IgD-negative memory B cell (primary cell): ENCODE measurements around the gene VSIR. TPM values are rescaled to one million over a fixed set of nuclear protein-coding genes. Genes with fewer than 3 reads are reported as not detected.

ENCODE experiments used
- H3K27ac Mint-ChIP-seq, 3 donors: one replicate each; pipeline ENCODE4 v1.8.0; 2020 to 2022; ENCODE audit warnings: mild to moderate bottlenecking in 3 of 3, mixed read lengths in 3 of 3, moderate library complexity in 1 of 3
- H3K27me3 Mint-ChIP-seq: one replicate; pipeline ENCODE4 v1.8.0; 2021; ENCODE audit warnings: mixed read lengths
- H3K36me3 Mint-ChIP-seq: one replicate; pipeline ENCODE4 v1.8.0; 2020; ENCODE audit warnings: mild to moderate bottlenecking, mixed read lengths
- H3K4me1 Mint-ChIP-seq, 3 donors: one replicate each; pipeline ENCODE4 v1.8.0; 2020 to 2022; ENCODE audit warnings: mixed read lengths in 3 of 3, mild to moderate bottlenecking in 1 of 3
- H3K4me3 Mint-ChIP-seq, 4 donors: one replicate each; pipeline ENCODE4 v1.8.0; 2020 to 2022; ENCODE audit warnings: mild to moderate bottlenecking in 4 of 4, mixed read lengths in 4 of 4, moderate library complexity in 3 of 4
- H3K9me3 Mint-ChIP-seq, 3 donors: one replicate each; pipeline ENCODE4 v1.8.0; 2020 to 2021; ENCODE audit warnings: mixed read lengths in 3 of 3, mild to moderate bottlenecking in 1 of 3
- polyA plus RNA-seq: library from polyadenylated mRNA; unstranded; fragments of 300-500 nt; fragmentation: Illumina TruSeq; gene quantifications from one replicate; pipeline ENCODE4 v1.2.3, GENCODE V29; 2021

The VSIR gene
- polyA plus RNA-seq, 1 donor from 2014 or later = 73.6 TPM

DNA sequence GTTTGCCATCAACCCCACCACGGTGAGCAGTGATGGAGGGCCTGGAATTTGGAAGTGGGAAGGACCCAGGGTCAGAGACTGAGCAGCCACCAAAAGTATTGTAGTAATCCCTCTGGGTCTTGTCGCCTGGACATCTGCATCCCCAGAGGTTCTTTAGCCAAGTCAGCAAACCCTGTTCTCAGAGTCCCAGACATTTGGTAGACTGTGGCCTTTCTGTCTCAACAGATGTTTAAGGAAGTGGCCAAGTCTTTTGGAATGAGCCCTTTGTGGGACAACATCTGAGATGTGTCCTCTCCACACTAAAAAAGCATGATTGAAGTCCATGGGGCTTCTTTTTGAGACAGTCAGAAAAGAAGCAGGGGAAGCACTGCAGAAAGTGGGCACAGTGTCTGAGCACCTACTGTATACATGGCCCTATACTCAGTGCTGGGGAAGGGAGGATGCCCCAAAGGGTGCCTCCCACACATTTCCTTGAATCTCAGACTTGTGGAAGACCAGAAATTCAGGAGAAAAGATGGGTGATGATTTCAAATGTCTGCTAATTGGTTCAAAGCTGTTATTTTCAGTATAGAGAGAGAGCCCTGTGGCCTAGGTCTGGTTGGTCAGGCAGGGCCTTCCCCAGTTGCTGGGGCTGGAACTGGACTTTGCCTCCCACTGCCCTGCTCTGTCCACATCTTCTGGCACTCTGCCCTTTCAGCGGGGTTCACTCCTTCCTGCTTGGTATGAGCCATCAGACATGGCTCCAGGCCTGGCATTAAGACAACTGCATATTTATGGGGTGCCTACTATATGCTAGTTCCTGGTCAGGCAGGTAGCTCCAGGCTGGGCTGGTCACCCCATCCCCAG lies 26.5 kb upstream of the VSIR start:
- Mint-ChIP-seq H3K4me1 (peaks cover 6 to 22% (median 9%) of the 10 kb centered on the region in 3 donors), H3K4me3 (no peak overlapping the region), H3K27ac (no peak overlapping the region), H3K36me3 (no peaks in the 10 kb centered on the region), H3K27me3 (no peaks in the 10 kb centered on the region), H3K9me3 (no peaks in the 10 kb centered on the region)

DNA sequence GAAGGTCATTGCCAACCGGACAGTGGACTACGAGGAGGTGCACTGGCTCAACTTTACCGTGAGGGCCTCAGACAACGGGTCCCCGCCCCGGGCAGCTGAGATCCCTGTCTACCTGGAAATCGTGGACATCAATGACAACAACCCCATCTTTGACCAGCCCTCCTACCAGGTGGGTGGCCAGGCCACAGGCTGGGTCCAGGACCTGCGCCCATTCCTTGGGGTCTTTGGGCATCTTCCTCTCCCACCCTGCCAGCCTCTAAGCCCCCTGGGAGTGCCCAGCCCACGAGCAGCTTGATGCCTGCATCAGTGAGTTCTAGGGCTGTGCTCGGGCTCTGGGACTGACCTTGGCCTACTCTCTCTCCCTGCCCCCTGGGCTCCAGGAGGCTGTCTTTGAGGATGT lies 25.8 kb upstream of the VSIR start:
- H3K4me1 Mint-ChIP-seq = peaks cover 6 to 20% (median 7%) of the 10 kb centered on the region in 3 donors

DNA sequence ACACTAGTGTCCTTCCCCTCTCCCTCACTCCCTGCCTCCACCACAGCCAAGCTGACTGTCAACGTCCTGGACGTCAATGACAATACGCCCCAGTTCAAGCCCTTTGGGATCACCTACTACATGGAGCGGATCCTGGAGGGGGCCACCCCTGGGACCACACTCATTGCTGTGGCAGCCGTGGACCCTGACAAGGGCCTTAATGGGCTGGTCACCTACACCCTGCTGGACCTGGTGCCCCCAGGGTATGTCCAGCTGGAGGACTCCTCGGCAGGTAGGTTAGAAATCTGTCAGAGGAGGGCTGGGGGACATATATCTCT lies 24.9 kb upstream of the VSIR start:
- H3K9me3 Mint-ChIP-seq = no peaks in the 10 kb centered on the region
- no peak overlapping the region for H3K27ac Mint-ChIP-seq
- peaks cover 6 to 18% (median 6%) of the 10 kb centered on the region in 3 donors for H3K4me1 Mint-ChIP-seq
- H3K27me3 Mint-ChIP-seq = no peaks in the 10 kb centered on the region
- H3K4me3 Mint-ChIP-seq = no peak overlapping the region
- H3K36me3 Mint-ChIP-seq = peaks cover 2% of the 10 kb centered on the region

More for the DNA sequence above, 25.8 kb upstream of the VSIR start:
- Mint-ChIP-seq H3K9me3 (no peaks in the 10 kb centered on the region), H3K4me3 (no peak overlapping the region), H3K27ac (no peak overlapping the region), H3K27me3 (no peaks in the 10 kb centered on the region), H3K36me3 (no peaks in the 10 kb centered on the region)

DNA sequence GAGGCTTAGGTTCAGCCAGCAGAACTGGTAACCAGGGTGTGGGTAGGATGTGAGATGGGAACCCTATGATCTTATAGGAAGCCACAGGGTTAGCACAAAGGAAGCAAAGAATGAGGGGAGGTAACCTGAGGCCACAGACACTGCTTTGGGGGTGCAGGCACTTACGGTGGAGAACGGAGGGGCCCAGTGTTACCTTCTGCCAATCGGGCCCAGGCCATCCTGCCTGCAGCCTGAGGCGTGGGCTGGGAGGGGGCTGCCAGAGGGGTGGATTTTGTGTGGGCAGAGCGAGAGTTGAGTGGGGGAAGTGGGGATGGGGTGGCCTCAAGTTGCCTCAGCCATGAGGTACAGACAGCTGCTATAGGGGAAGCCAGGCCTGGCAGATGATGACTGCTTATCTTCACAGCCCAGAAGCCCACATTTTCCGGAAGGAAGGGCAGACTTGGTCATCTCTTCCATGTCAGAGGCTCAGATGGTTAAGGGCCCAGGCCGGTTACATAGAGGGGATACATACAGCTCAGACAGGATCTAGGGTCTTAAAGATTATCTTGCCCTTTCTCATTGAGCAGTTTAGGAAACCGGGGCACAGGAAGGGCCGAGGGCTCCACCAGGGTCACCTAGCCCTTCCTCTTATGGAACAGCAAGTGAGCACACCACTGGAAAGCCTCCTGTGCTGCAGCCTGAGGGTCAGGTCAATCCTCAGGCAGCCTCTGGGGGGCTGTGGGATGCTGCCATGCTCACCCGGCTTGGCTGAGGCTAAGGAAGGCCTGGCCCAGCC lies 24.4 kb upstream of the VSIR start:
- Mint-ChIP-seq H3K4me1 (peaks cover 6 to 18% (median 6%) of the 10 kb centered on the region in 3 donors), H3K27ac (peak overlapping the region in 1 of 3 donors; percentile 8), H3K27me3 (no peaks in the 10 kb centered on the region), H3K9me3 (no peaks in the 10 kb centered on the region), H3K4me3 (no peak overlapping the region), H3K36me3 (peaks cover 2% of the 10 kb centered on the region)

DNA sequence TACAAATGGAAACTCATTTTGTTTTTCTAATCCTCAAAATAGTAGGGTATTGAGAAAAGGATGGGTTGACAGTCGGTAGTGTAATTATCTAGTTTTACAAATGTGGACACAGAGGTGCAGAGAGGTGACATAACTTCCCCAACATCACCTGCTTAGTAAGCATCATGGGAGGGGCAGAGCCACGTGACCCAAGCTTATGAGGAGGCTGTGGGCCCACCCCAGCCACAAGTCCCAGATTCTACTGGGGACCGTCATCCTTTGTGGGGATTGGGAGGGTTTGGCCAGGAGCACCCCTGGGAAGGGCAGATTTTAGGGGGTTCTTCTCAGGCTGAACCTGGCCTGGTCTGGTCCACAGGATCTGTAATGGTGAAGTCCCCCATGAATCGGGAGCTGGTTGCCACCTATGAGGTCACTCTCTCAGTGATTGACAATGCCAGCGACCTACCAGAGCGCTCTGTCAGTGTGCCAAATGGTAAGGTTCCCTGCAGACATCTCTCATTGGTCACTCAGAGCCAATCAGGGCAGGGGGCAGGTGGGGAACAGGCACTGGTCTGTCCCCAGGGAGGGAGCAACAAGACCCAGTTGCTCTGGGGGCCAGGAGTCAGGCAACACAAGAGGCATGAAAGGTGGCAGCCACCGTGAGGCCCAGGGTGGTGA lies 23.6 kb upstream of the VSIR start:
- peaks cover 2% of the 10 kb centered on the region for H3K36me3 Mint-ChIP-seq
- no peaks in the 10 kb centered on the region for H3K27me3 Mint-ChIP-seq
- H3K9me3 Mint-ChIP-seq = no peaks in the 10 kb centered on the region
- no peak overlapping the region for H3K27ac Mint-ChIP-seq
- H3K4me1 Mint-ChIP-seq = peaks cover 6 to 18% (median 6%) of the 10 kb centered on the region in 3 donors
- no peak overlapping the region for H3K4me3 Mint-ChIP-seq

DNA sequence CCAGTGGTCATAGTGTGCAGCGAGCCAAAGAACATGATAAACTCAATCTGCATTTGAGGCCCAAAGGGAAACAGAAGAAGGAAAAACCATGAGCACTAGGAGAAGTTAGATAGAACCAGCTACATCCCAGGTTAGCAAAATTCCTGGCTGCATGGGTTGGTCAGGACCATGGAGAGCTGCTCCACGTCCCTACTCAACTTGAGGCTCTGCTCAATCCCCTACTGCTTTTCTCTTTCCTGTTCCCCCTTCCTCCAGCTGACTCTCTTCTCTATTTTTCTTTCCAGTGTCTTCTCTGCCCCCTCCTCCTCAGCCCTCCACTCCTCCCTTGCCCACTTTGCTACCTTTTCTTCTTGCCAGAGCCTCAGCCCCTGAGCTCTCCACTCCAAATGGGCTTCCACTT lies 21.9 kb upstream of the VSIR start:
- Mint-ChIP-seq H3K27ac (no peak overlapping the region), H3K4me1 (peaks cover 8 to 15% (median 8%) of the 10 kb centered on the region in 3 donors), H3K4me3 (no peak overlapping the region), H3K9me3 (no peaks in the 10 kb centered on the region), H3K27me3 (peaks cover 4% of the 10 kb centered on the region), H3K36me3 (peaks cover 2% of the 10 kb centered on the region)

DNA sequence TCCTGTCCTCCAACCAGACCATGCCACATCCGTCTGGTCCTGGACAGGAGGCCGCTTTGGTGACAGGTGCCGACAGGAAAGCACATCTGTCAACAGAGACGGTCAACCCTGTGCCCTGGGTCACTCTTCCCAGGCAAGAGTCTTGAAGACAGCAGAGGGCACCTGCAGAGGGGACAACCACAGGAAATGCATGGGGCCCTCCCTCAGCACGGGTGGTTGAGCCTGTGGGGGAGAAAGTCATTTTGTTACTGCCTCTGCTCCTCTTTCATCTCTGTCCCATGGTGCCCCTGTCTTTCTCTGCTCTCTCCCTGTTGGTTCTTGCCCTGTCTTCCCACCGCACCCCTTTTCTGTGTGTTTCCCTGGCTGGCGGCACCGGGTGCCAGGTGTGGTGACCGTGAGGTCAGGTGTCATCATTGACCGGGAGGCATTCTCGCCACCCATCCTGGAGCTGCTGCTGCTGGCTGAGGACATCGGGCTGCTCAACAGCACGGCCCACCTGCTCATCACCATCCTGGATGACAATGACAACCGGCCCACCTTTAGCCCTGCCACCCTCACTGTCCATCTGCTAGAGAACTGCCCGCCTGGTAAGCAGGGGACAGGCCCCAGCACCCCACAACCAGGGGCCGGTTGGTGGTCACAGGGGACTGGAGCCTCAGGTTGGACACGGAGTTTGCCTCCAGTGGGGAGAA lies 17.6 kb upstream of the VSIR start:
- Mint-ChIP-seq H3K4me3 (peak overlapping the region; percentile 39 to 77 (median 52)), H3K36me3 (peaks cover 2% of the 10 kb centered on the region), H3K27ac (peak overlapping the region in 1 of 3 donors; percentile 63), H3K27me3 (peaks cover 5% of the 10 kb centered on the region), H3K9me3 (no peaks in the 10 kb centered on the region), H3K4me1 (peaks cover 8 to 12% (median 10%) of the 10 kb centered on the region in 3 donors)

DNA sequence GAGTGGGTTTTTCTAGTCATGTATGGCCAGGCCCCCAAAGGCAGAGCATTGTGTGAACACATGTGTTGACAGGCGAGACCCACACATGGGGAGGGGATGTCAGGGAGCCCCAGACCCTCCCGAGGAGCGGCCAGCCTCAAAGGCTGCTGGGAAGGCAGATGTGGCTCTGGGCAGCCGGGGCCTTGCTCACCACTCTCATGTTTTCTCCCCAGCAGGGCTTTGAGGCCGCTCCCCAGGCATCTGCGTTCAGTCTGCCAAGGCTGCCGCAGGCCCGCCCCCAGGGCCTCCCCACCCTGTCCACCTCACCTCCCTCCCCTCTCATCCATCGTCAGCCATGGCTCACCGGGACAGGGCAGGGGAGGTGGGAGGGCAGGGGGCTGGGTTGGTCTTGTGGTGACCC lies 16.6 kb upstream of the VSIR start:
- Mint-ChIP-seq H3K36me3 (peaks cover 2% of the 10 kb centered on the region), H3K4me1 (peaks cover 8 to 12% (median 10%) of the 10 kb centered on the region in 3 donors), H3K9me3 (no peaks in the 10 kb centered on the region), H3K4me3 (no peak overlapping the region), H3K27me3 (peaks cover 5% of the 10 kb centered on the region), H3K27ac (no peak overlapping the region)

DNA sequence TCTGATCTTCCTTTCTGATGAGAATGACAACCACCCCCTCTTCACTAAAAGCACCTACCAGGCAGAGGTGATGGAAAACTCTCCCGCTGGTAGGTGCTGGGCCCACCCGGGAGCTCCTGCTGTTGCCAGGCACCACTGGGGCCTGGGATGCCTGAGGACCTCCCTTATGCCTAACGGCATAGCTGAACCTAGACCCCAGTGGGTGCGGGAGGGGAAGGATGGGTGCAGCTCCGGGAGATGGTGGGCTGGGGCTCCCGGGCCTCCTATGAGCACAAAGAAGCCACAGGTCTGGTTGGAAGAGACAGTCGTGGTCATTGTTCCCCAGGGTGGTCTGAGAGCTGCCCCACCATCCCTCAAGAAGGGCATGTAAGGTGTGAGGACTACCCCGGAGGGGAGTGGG lies 15.6 kb upstream of the VSIR start:
- Mint-ChIP-seq H3K27ac (no peak overlapping the region), H3K36me3 (peaks cover 2% of the 10 kb centered on the region), H3K9me3 (no peaks in the 10 kb centered on the region), H3K4me3 (no peak overlapping the region), H3K4me1 (peaks cover 8 to 12% (median 10%) of the 10 kb centered on the region in 3 donors), H3K27me3 (peaks cover 5% of the 10 kb centered on the region)

DNA sequence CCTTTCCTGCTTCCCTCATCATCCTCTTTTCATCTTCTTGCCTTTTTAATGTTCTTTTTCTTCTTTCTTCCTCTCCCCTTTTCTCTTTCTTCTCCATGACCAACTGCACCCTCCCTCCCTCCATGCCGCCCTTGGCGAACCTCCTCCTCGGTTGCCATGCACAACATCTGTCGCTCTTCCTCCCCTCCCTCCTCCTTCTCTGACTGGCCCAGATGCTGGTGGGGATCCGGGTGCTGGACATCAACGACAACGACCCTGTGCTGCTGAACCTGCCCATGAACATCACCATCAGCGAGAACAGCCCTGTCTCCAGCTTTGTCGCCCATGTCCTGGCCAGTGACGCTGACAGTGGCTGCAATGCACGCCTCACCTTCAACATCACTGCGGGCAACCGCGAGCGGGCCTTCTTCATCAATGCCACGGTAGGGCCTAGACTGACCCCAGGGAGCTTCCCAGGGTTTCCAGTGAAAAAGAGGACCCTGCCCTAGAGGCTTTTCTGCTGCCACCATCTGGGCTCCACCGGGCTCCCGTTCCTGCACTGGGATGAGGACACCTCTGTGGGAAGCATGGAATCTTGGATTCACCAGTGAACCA lies 11.5 kb upstream of the VSIR start:
- Mint-ChIP-seq H3K4me3 (no peak overlapping the region), H3K27ac (peak overlapping the region in 1 of 3 donors; percentile 19), H3K9me3 (no peaks in the 10 kb centered on the region), H3K27me3 (peaks cover 1% of the 10 kb centered on the region), H3K4me1 (peaks cover 0 to 10% (median 4%) of the 10 kb centered on the region in 3 donors), H3K36me3 (no peaks in the 10 kb centered on the region)

DNA sequence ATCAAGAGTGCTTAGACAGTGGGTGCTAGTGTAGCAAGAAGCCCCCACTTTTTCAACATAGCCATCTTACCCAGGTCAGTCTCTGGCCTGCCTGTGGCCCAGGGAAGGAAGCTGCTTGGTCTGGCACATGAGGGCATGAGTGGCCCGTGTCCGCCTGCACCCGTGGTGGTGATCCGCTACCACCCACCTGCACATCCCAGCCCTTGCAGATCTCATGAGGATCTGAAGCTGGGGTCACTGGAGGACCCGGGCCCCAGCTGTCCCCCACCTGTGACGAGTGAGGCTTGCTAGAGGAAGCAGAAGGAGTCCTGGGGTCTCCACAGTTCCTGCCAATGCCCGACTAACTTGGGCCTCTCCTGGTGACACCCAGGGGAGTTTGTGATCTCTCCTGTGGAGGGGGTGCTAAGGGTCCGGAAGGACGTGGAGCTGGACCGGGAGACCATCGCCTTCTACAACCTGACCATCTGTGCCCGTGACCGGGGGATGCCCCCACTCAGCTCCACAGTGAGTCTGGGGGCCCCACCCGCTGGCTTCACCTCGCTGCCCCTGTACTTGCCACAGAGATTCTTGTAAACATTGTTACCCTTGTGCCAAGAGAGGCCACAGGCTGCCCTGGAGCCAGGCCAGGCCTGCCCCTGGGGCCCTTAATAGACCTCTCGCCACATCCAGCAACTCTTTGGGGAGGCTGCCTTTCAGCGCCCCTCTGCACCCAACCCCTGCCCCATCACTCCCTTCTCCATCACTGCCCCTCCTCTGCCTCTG lies 10.8 kb upstream of the VSIR start:
- no peaks in the 10 kb centered on the region for H3K9me3 Mint-ChIP-seq
- no peak overlapping the region for H3K4me3 Mint-ChIP-seq

DNA sequence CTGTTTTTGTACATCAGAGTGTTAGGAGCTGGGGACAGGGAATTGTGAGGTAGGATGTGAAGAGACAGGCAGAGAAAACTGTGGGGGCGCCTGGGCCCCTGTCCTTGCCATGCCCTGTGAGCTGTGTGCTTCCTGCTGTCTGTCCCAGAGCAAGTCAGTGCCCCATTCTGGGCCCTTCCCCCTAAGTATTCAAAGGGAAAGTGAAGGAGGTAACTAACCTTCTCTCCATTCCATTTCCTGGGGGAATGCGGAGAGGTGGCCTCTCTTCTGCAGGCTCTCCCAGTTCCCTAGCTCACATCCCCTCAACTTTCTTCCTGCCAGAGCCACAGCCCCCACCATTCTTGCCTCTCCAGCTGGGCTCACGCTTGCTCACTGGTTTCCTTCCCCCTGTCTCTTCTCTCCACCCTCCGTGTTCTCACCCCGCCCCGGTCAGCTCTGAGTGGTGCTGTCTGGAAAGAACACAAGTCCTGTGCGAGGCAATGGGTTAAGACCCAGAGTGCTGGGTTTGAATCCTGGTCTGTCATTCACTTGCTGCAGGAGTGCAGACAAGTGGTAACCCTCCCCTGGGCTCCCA lies 9.7 kb upstream of the VSIR start:
- H3K4me3 Mint-ChIP-seq = peak overlapping the region in 1 of 4 donors; percentile 26
- no peak overlapping the region for H3K27ac Mint-ChIP-seq

More for the DNA sequence above, 10.8 kb upstream of the VSIR start:
- Mint-ChIP-seq H3K27ac (peak overlapping the region in 1 of 3 donors; percentile 19), H3K27me3 (peaks cover 1% of the 10 kb centered on the region), H3K36me3 (no peaks in the 10 kb centered on the region), H3K4me1 (peaks cover 0 to 9% (median 0%) of the 10 kb centered on the region in 3 donors)

DNA sequence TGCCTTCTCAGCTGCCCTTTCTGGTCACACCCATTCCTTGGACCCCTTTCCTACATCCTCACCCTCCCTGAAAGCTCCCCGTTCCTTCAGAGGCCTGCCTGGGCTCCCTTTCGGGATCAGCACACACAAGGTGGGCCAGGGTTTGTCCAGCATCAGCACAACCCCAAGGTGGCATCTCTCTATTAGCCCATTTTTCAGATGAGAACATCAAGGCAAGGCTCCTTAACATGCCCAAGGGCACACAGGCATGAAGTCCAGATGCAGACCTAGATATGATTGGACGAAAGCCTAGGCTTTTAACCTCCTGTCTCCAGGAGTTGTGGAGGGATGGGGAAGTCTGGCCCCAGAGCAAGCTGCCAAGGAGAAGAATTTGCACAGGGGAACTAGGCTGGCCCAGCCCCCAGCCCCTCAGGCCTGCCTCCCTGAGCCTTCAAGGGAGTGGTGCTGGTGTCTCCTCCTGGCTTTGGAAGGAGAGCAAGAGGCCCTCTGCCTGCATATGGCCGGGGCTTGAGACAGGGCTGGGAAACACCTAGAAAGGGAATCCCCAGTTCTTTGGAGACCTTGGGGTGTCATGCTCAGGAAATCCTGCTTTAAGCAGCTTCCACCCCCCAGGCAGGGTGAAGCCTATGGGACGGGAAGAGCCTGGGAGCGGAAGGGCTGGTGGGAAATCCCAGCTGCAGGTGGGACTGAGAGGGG lies 9.0 kb upstream of the VSIR start:
- Mint-ChIP-seq H3K4me3 (no peak overlapping the region), H3K9me3 (no peaks in the 10 kb centered on the region), H3K4me1 (peaks cover 0 to 9% (median 0%) of the 10 kb centered on the region in 3 donors), H3K27ac (no peak overlapping the region), H3K36me3 (no peaks in the 10 kb centered on the region), H3K27me3 (no peaks in the 10 kb centered on the region)

More for the DNA sequence above, 9.7 kb upstream of the VSIR start:
- Mint-ChIP-seq H3K36me3 (no peaks in the 10 kb centered on the region), H3K4me1 (peaks cover 0 to 9% (median 0%) of the 10 kb centered on the region in 3 donors), H3K9me3 (no peaks in the 10 kb centered on the region), H3K27me3 (no peaks in the 10 kb centered on the region)
